ENCODE results near the gene DGKD.

The DGKD gene

GRCh38 chr2:233414777-233415570 lies 60.7 kb downstream of the DGKD start:
- no peak for FAIRE-seq

GRCh38 chr2:233416199-233416598 lies 61.9 kb downstream of the DGKD start:
- no peak for FAIRE-seq

- FAIRE-seq, result no peak
Measured at GRCh38 chr2:233416706-233417105, 62.4 kb downstream of the DGKD start.

- no peak for FAIRE-seq
Measured at GRCh38 chr2:233417282-233417681, 63.0 kb downstream of the DGKD start.

- FAIRE-seq, result no peak
Measured at GRCh38 chr2:233418052-233418760, 63.9 kb downstream of the DGKD start.

- FAIRE-seq, result no peak
Measured at GRCh38 chr2:233418761-233419546, 64.7 kb downstream of the DGKD start.

- FAIRE-seq, result no peak
Measured at GRCh38 chr2:233419602-233420391, 65.5 kb downstream of the DGKD start.

- FAIRE-seq, result no peak
Measured at GRCh38 chr2:233421091-233421816, 67.0 kb downstream of the DGKD start.

- FAIRE-seq, result no peak
Measured at GRCh38 chr2:233422050-233422639, 67.9 kb downstream of the DGKD start.

GRCh38 chr2:233422649-233423551 lies 68.6 kb downstream of the DGKD start:
- FAIRE-seq, result no peak

- FAIRE-seq, result no peak
Measured at GRCh38 chr2:233423552-233423860, 69.2 kb downstream of the DGKD start.

- no peak for FAIRE-seq
Measured at GRCh38 chr2:233424154-233424951, 70.1 kb downstream of the DGKD start.

GRCh38 chr2:233426619-233427342 lies 72.5 kb downstream of the DGKD start:
- no peak for FAIRE-seq

- no peak for FAIRE-seq
Measured at GRCh38 chr2:233428008-233428407, 73.7 kb downstream of the DGKD start.

GRCh38 chr2:233428438-233428837 lies 74.1 kb downstream of the DGKD start:
- no peak for FAIRE-seq

- no peak for FAIRE-seq
Measured at GRCh38 chr2:233429175-233429897, 75.0 kb downstream of the DGKD start.

- no peak for FAIRE-seq
Measured at GRCh38 chr2:233430081-233430480, 75.8 kb downstream of the DGKD start.

- no peak for FAIRE-seq
Measured at GRCh38 chr2:233430651-233431050, 76.4 kb downstream of the DGKD start.
